Measurements from ENCODE around the gene ST6GALNAC5.

ST6GALNAC5 gene

DNA sequence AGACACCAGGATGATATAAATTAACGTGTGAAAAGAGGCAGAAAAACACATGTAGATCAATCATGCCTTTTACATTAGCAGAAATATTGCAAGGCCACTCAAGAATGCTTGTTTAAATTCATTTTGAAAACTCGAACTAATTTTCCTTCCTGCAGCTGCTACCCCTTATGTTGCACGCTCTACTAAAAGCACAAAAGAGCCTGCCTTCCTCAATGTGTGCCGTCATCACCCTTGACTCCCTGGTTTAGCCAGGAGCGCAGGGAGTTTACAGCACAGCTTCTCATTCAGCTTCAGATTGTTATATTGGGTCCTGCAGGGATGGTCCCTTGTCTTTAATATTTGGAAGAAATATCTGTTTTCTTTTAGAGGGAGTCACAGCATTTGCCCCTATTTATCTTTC is 10.1 kb upstream of the ST6GALNAC5 start:
- H3K4me2 ChIP-seq (ENCODE audit: low read depth, low read length, poor library complexity, severe bottlenecking) = no peak overlapping the region
- H3K79me2 ChIP-seq (ENCODE audit: insufficient read depth, low read length) = no peaks in the 10 kb centered on the region
- no peak overlapping the region for H3K4me3 ChIP-seq (ENCODE audit: low read length, poor library complexity, severe bottlenecking)
- no peaks in the 10 kb centered on the region for H3K9me2 ChIP-seq (replicated peaks; ENCODE audit: low read depth, low read length)
- H3K36me3 ChIP-seq (ENCODE audit: insufficient read depth, low read length) = no peaks in the 10 kb centered on the region
- H3K9me3 ChIP-seq (ENCODE audit: insufficient read depth, low read depth, low read length) = no peaks in the 10 kb centered on the region
- no peaks in the 10 kb centered on the region for H3K27me3 ChIP-seq (ENCODE audit: insufficient read depth, low read length, poor library complexity, severe bottlenecking)
- TF ChIP-seq, protein P1, sequence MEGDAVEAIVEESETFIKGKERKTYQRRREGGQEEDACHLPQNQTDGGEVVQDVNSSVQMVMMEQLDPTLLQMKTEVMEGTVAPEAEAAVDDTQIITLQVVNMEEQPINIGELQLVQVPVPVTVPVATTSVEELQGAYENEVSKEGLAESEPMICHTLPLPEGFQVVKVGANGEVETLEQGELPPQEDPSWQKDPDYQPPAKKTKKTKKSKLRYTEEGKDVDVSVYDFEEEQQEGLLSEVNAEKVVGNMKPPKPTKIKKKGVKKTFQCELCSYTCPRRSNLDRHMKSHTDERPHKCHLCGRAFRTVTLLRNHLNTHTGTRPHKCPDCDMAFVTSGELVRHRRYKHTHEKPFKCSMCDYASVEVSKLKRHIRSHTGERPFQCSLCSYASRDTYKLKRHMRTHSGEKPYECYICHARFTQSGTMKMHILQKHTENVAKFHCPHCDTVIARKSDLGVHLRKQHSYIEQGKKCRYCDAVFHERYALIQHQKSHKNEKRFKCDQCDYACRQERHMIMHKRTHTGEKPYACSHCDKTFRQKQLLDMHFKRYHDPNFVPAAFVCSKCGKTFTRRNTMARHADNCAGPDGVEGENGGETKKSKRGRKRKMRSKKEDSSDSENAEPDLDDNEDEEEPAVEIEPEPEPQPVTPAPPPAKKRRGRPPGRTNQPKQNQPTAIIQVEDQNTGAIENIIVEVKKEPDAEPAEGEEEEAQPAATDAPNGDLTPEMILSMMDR (conservative IDR thresholded peaks at IDR 0.05; ENCODE audit: low read length) = no peak
- no peak for TF ChIP-seq EZH2phosphoT487 (IDR thresholded peaks at IDR 0.05; ENCODE audit: borderline replicate concordance)
- no peaks in the 10 kb centered on the region for H3F3A ChIP-seq (ENCODE audit: low read depth)
- no peak overlapping the region for H2AFZ ChIP-seq (ENCODE audit: low read length)
- no peaks in the 10 kb centered on the region for H4K20me1 ChIP-seq (ENCODE audit: insufficient read depth, low read length, poor library complexity, severe bottlenecking)
- no peaks in the 10 kb centered on the region for H3K4me1 ChIP-seq (ENCODE audit: insufficient read depth, low read length, poor library complexity, severe bottlenecking)
- H3K9ac ChIP-seq (ENCODE audit: low read depth, low read length, poor library complexity, severe bottlenecking) = no peak overlapping the region

DNA sequence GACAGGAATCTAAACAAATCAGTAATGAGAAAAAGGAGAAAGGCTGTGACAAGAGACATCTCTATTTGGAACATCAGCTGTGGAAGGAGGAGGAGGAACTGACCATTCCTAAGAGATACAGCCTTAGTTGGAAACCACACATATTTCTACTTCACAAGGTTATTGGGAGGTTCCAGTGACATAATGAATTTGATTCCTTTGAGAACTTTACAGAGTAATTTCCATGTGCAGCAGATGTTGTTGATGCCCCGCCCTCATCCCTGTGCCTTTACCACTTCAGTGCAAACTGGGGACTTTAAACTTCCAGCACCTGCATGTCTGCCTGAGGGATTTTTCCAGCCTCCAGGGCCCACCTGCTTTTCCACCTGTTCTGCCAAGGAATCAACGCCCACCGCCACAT is 9.3 kb upstream of the ST6GALNAC5 start:
- no peaks in the 10 kb centered on the region for H3K9me3 ChIP-seq (ENCODE audit: insufficient read depth, low read depth, low read length)
- no peaks in the 10 kb centered on the region for H3K9me2 ChIP-seq (replicated peaks; ENCODE audit: low read depth, low read length)
- no peaks in the 10 kb centered on the region for H3K79me2 ChIP-seq (ENCODE audit: insufficient read depth, low read length)
- H2AFZ ChIP-seq (ENCODE audit: low read length) = no peak overlapping the region
- no peaks in the 10 kb centered on the region for H3K36me3 ChIP-seq (ENCODE audit: insufficient read depth, low read length)
- no peaks in the 10 kb centered on the region for H4K20me1 ChIP-seq (ENCODE audit: insufficient read depth, low read length, poor library complexity, severe bottlenecking)
- no peak for TF ChIP-seq EZH2phosphoT487 (IDR thresholded peaks at IDR 0.05; ENCODE audit: borderline replicate concordance)
- TF ChIP-seq, protein P1 (conservative IDR thresholded peaks at IDR 0.05; ENCODE audit: low read length) = no peak
- H3K4me3 ChIP-seq (ENCODE audit: low read length, poor library complexity, severe bottlenecking) = no peak overlapping the region
- no peaks in the 10 kb centered on the region for H3F3A ChIP-seq (ENCODE audit: low read depth)
- H3K4me1 ChIP-seq (ENCODE audit: insufficient read depth, low read length, poor library complexity, severe bottlenecking) = no peaks in the 10 kb centered on the region
- no peak overlapping the region for H3K9ac ChIP-seq (ENCODE audit: low read depth, low read length, poor library complexity, severe bottlenecking)
- no peaks in the 10 kb centered on the region for H3K27me3 ChIP-seq (ENCODE audit: insufficient read depth, low read length, poor library complexity, severe bottlenecking)
- H3K4me2 ChIP-seq (ENCODE audit: low read depth, low read length, poor library complexity, severe bottlenecking) = no peak overlapping the region

DNA sequence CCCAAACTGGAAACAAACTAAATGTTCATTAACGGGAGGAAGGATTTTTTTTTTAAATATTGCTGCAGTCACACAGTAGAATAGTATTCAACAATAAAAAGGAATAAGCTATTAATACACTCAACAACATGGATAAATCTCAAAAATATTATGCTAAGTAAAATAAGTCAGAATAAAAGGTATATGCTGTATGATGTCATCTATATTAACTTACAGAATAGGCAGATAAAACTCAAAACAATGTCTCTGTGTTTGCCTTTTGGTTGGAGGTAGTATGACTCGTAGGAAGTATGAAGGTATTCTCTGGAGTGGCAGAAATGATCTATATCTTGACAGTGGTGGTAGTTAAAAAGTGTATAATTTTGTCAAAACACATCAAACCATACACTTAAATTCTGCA is 6.1 kb upstream of the ST6GALNAC5 start:
- H3K4me3 ChIP-seq (ENCODE audit: low read length, poor library complexity, severe bottlenecking) = no peak overlapping the region
- H2AFZ ChIP-seq (ENCODE audit: low read length) = no peak overlapping the region
- H3K4me1 ChIP-seq (ENCODE audit: insufficient read depth, low read length, poor library complexity, severe bottlenecking) = no peaks in the 10 kb centered on the region
- no peaks in the 10 kb centered on the region for H3K79me2 ChIP-seq (ENCODE audit: insufficient read depth, low read length)
- TF ChIP-seq, protein P1 (conservative IDR thresholded peaks at IDR 0.05; ENCODE audit: low read length) = no peak
- no peak for TF ChIP-seq EZH2phosphoT487 (IDR thresholded peaks at IDR 0.05; ENCODE audit: borderline replicate concordance)
- no peaks in the 10 kb centered on the region for H3F3A ChIP-seq (ENCODE audit: low read depth)
- H3K9me3 ChIP-seq (ENCODE audit: insufficient read depth, low read depth, low read length) = no peaks in the 10 kb centered on the region
- H3K27me3 ChIP-seq (ENCODE audit: insufficient read depth, low read length, poor library complexity, severe bottlenecking) = no peaks in the 10 kb centered on the region
- no peaks in the 10 kb centered on the region for H4K20me1 ChIP-seq (ENCODE audit: insufficient read depth, low read length, poor library complexity, severe bottlenecking)
- no peak overlapping the region for H3K9ac ChIP-seq (ENCODE audit: low read depth, low read length, poor library complexity, severe bottlenecking)
- no peaks in the 10 kb centered on the region for H3K9me2 ChIP-seq (replicated peaks; ENCODE audit: low read depth, low read length)
- no peaks in the 10 kb centered on the region for H3K36me3 ChIP-seq (ENCODE audit: insufficient read depth, low read length)
- H3K4me2 ChIP-seq (ENCODE audit: low read depth, low read length, poor library complexity, severe bottlenecking) = no peak overlapping the region
